HCT116 (cell line): Measurements from ENCODE around the gene CCDC8. TPM values are rescaled to one million over a fixed set of nuclear protein-coding genes. Genes with fewer than 3 reads are reported as not detected.

Experiments used
- ATAC-seq: fragments of 200-7000 bp; cut with Tn5 transposase; 2 replicates; pipeline ENCODE4 v1.9.1; 2020; ENCODE audit warnings: mild to moderate bottlenecking, moderate library complexity
- BruUV-seq: library from RNA; stranded (reverse); fragments of 400-500 nt; replicated peaks from 2 replicates; lab custom pipeline; 2021; lab: Mats Ljungman, UMichigan
- CTCF ChIA-PET: fragments of 300-600 bp; sonication (Branson Sonifier 250); formaldehyde crosslinking; loops from one replicate; lab custom pipeline; 2021; ENCODE audit warnings: antibody characterized with exemption; lab: Charles Lee
- POLR2A ChIA-PET: fragments of 300-600, 350-600 bp; sonication (Branson Sonifier 250); formaldehyde crosslinking; loops from one replicate; lab custom pipeline; 2021; ENCODE audit warnings: antibody characterized with exemption; lab: Charles Lee
- RAD21 ChIA-PET, 2 experiments: fragments of 300-600 bp; sonication (Branson Sonifier 250); formaldehyde crosslinking; loops; one replicate each; lab custom pipeline; 2023; ENCODE audit warnings: low total read pairs in 2 of 2; ENCODE audit not compliant: uncharacterized antibody in 2 of 2, unreplicated experiment in 2 of 2, low non-redundant PET in 1 of 2; lab: Charles Lee
- DNase-seq: peaks from one replicate; pipeline ENCODE4 v3.0.0-alpha.2; 2010; ENCODE audit warnings: low read depth, low spot score
- H2AFZ ChIP-seq: fragments of 200-600 bp; shearing (Covaris generic), sonication (generic); 2 replicates; pipeline ENCODE4 v1.6.1; 2017; ENCODE audit warnings: low read depth, mixed run types, mixed read lengths, antibody characterized with exemption, low read length; ENCODE audit not compliant: poor library complexity, severe bottlenecking
- H3K27ac ChIP-seq: 2 replicates; pipeline ENCODE4 v1.5.1; 2012; ENCODE audit warnings: low read depth, low read length
- H3K27me3 ChIP-seq: fragments of 200-600 bp; sonication (generic); 2 replicates; pipeline ENCODE4 v1.6.1; 2016; ENCODE audit warnings: mixed run types, low read length, mixed read lengths; ENCODE audit not compliant: insufficient read depth
- H3K36me3 ChIP-seq, 2 experiments: fragments of 200-500 bp in 1 of 2; fragments of 200-600 bp in 1 of 2; sonication (Bioruptor generic) in 1 of 2; sonication (generic) in 1 of 2; 2 replicates each; pipeline versions ENCODE4 v1.5.1 to v1.6.1; 2014 to 2016; ENCODE audit warnings: low read length in 2 of 2, inconsistent platforms in 1 of 2, mixed read lengths in 1 of 2, mixed run types in 1 of 2; ENCODE audit not compliant: insufficient read depth in 2 of 2, control insufficient read depth in 1 of 2
- H3K4me1 ChIP-seq, 2 experiments: fragments of 200-600 bp in 1 of 2; sonication (generic) in 1 of 2; 2 replicates each; pipeline versions ENCODE4 v1.5.1 to v1.6.1; 2012 to 2017; ENCODE audit warnings: low read length in 2 of 2, inconsistent platforms in 1 of 2, mild to moderate bottlenecking in 1 of 2, mixed read lengths in 1 of 2, mixed run types in 1 of 2, moderate library complexity in 1 of 2; ENCODE audit not compliant: insufficient read depth in 2 of 2, control insufficient read depth in 1 of 2
- H3K4me2 ChIP-seq: fragments of 200-600 bp; sonication (generic); 2 replicates; pipeline ENCODE4 v1.6.1; 2017; ENCODE audit warnings: mixed run types, low read length, mixed read lengths
- H3K4me3 ChIP-seq, 2 experiments: fragments of 200-600 bp in 1 of 2; sonication (generic) in 1 of 2; replicated peaks in 1 of 2; 2 replicates each; pipeline ENCODE4 v1.5.1; 2011 to 2016; ENCODE audit warnings: low read length in 2 of 2, control low read depth in 1 of 2, low read depth in 1 of 2, mild to moderate bottlenecking in 1 of 2, mixed read lengths in 1 of 2, mixed run types in 1 of 2
- H3K79me2 ChIP-seq: fragments of 200-600 bp; sonication (generic); 2 replicates; pipeline ENCODE4 v1.6.1; 2017; ENCODE audit warnings: mild to moderate bottlenecking, mixed run types, low read length, moderate library complexity, mixed read lengths; ENCODE audit not compliant: insufficient read depth
- H3K9ac ChIP-seq: fragments of 200-600 bp; sonication (generic); 2 replicates; pipeline ENCODE4 v1.6.1; 2016; ENCODE audit warnings: low read length, mixed read lengths
- H3K9me2 ChIP-seq: fragments of 200-600 bp; sonication (generic), shearing (Covaris generic); 2 replicates; pipeline ENCODE4 v1.6.1; 2017; ENCODE audit warnings: mixed run types, mild to moderate bottlenecking, moderate library complexity; ENCODE audit not compliant: insufficient read depth
- H3K9me3 ChIP-seq, 2 experiments: fragments of 200-500 bp in 1 of 2; fragments of 200-600 bp in 1 of 2; sonication (Bioruptor generic) in 1 of 2; sonication (generic) in 1 of 2; 2 replicates each; pipeline ENCODE4 v1.6.1; 2014 to 2017; ENCODE audit warnings: low read length in 2 of 2, mixed read lengths in 2 of 2, inconsistent platforms in 1 of 2, low read depth in 1 of 2, mild to moderate bottlenecking in 1 of 2, mixed run types in 1 of 2, moderate library complexity in 1 of 2; ENCODE audit not compliant: control insufficient read depth in 1 of 2, insufficient read depth in 1 of 2
- H4K20me1 ChIP-seq: fragments of 200-600 bp; sonication (generic), shearing (Covaris generic); 2 replicates; pipeline ENCODE4 v1.6.1; 2017; ENCODE audit warnings: mixed run types, mild to moderate bottlenecking, moderate library complexity; ENCODE audit not compliant: insufficient read depth
- CEBPB ChIP-seq: IDR thresholded peaks from 2 replicates; pipeline ENCODE4 v1.6.1; 2012; ENCODE audit warnings: low read depth
- ELF1 ChIP-seq: IDR thresholded peaks from 2 replicates; pipeline ENCODE4 v1.6.1; 2012; ENCODE audit warnings: low read depth, borderline replicate concordance
- EZH2 ChIP-seq: fragments of 200-600 bp; sonication (generic); IDR thresholded peaks from 2 replicates; pipeline ENCODE4 v1.6.1; 2017; ENCODE audit warnings: antibody characterized with exemption, mixed run types
- JUND ChIP-seq: IDR thresholded peaks from 2 replicates; pipeline ENCODE4 v1.6.1; 2012
- RAD21 ChIP-seq: IDR thresholded peaks from 2 replicates; pipeline ENCODE4 v1.6.1; 2012; ENCODE audit warnings: low read depth, mild to moderate bottlenecking
- SRF ChIP-seq: IDR thresholded peaks from 2 replicates; pipeline ENCODE4 v1.6.1; 2012; ENCODE audit warnings: low read depth
- TCF7L2 ChIP-seq: IDR thresholded peaks from 2 replicates; pipeline ENCODE4 v1.7.0; 2011; ENCODE audit warnings: borderline replicate concordance, inconsistent platforms; ENCODE audit not compliant: insufficient read depth, insufficient read length; ENCODE audit errors: extremely low read depth
- ZBTB33 ChIP-seq: IDR thresholded peaks from 2 replicates; pipeline ENCODE4 v1.6.1; 2011; ENCODE audit warnings: mild to moderate bottlenecking, low read length, moderate library complexity; ENCODE audit not compliant: insufficient replicate concordance; ENCODE audit errors: extremely low read depth
- intact Hi-C: fragments of 100-400 bp; cut with micrococcal nuclease; formaldehyde crosslinking; loops from 2 replicates; pipeline ENCODE4 v1.10.0; 2022
- total RNA-seq: library from RNA; stranded (reverse); gene quantifications from one replicate; pipeline ENCODE4 v1.2.1, GENCODE V29; 2021; ENCODE audit not compliant: unreplicated experiment
- TF ChIP-seq, protein P1 (sequence below): IDR thresholded peaks from 2 replicates; pipeline ENCODE4 v1.6.1; 2012
- TF ChIP-seq, protein P2 (sequence below): IDR thresholded peaks from 2 replicates; pipeline ENCODE4 v1.6.1; 2012; ENCODE audit warnings: low read depth

CCDC8 gene
- total RNA-seq, 1 experiment from 2014 or later, result 0.10 TPM

- BruUV-seq, result no TSS peak
- H3K27ac ChIP-seq, result no peak overlapping the region
- CTCF ChIA-PET, result no interaction called here
- POLR2A ChIA-PET, result no interaction called here
- DNase-seq (no peak), ATAC-seq (no peak)
- RAD21 ChIA-PET, result no interaction called here
- H3K4me2 ChIP-seq, result no peak overlapping the region
- no peak overlapping the region for H2AFZ ChIP-seq
- H3K79me2 ChIP-seq, result no peaks in the 10 kb centered on the region; the same call in 1 of the 2 replicates
- no peaks in the 10 kb centered on the region; a peak in 1 of 4 replicates for H3K9me3 ChIP-seq
- H3K36me3 ChIP-seq, result peaks cover 40 to 65% of the 10 kb centered on the region in 2 experiments
- intact Hi-C loops, result no loop called here
- H3K4me3 ChIP-seq, result no peak overlapping the region
- H4K20me1 ChIP-seq, result no peaks in the 10 kb centered on the region
- no peak overlapping the region for H3K9ac ChIP-seq
- H3K4me1 ChIP-seq, result no peaks in the 10 kb centered on the region
- no peak for TF ChIP-seq ZBTB33
- TF ChIP-seq JUND, result no peak
- no peak for TF ChIP-seq CEBPB
- TF ChIP-seq TCF7L2, result no peak
- TF ChIP-seq ELF1, result no peak
- TF ChIP-seq, protein P1, sequence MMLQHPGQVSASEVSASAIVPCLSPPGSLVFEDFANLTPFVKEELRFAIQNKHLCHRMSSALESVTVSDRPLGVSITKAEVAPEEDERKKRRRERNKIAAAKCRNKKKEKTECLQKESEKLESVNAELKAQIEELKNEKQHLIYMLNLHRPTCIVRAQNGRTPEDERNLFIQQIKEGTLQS, result no peak
- TF ChIP-seq, protein P2, sequence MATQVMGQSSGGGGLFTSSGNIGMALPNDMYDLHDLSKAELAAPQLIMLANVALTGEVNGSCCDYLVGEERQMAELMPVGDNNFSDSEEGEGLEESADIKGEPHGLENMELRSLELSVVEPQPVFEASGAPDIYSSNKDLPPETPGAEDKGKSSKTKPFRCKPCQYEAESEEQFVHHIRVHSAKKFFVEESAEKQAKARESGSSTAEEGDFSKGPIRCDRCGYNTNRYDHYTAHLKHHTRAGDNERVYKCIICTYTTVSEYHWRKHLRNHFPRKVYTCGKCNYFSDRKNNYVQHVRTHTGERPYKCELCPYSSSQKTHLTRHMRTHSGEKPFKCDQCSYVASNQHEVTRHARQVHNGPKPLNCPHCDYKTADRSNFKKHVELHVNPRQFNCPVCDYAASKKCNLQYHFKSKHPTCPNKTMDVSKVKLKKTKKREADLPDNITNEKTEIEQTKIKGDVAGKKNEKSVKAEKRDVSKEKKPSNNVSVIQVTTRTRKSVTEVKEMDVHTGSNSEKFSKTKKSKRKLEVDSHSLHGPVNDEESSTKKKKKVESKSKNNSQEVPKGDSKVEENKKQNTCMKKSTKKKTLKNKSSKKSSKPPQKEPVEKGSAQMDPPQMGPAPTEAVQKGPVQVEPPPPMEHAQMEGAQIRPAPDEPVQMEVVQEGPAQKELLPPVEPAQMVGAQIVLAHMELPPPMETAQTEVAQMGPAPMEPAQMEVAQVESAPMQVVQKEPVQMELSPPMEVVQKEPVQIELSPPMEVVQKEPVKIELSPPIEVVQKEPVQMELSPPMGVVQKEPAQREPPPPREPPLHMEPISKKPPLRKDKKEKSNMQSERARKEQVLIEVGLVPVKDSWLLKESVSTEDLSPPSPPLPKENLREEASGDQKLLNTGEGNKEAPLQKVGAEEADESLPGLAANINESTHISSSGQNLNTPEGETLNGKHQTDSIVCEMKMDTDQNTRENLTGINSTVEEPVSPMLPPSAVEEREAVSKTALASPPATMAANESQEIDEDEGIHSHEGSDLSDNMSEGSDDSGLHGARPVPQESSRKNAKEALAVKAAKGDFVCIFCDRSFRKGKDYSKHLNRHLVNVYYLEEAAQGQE, result no peak
- TF ChIP-seq EZH2, result no peak
- TF ChIP-seq SRF, result no peak
- no peak for TF ChIP-seq RAD21
- no peaks in the 10 kb centered on the region for H3K27me3 ChIP-seq
- no peaks in the 10 kb centered on the region for H3K9me2 ChIP-seq
Observed at GRCh38 chr19:46386996-46387712, 26.2 kb downstream of the CCDC8 start.
